DMS79 (cell line): ENCODE data around the gene EPC1.

Source experiments
- DNase-seq: peaks from one replicate; lab custom pipeline; 2025; lab: John Stamatoyannopoulos, UW

EPC1 gene

GRCh38 chr10:32337350-32337749 lies 9.6 kb downstream of the EPC1 start:
- no peak for DNase-seq

GRCh38 chr10:32333849-32334248 lies 13.1 kb downstream of the EPC1 start:
- no peak for DNase-seq

- no peak for DNase-seq
Measured at GRCh38 chr10:32332299-32332750, 14.6 kb downstream of the EPC1 start.

- no peak for DNase-seq
Measured at GRCh38 chr10:32331606-32332005, 15.4 kb downstream of the EPC1 start.

GRCh38 chr10:32330214-32330613 lies 16.7 kb downstream of the EPC1 start:
- no peak for DNase-seq

GRCh38 chr10:32329061-32329460 lies 17.9 kb downstream of the EPC1 start:
- no peak for DNase-seq

- no peak for DNase-seq
Measured at GRCh38 chr10:32328499-32328898, 18.5 kb downstream of the EPC1 start.

GRCh38 chr10:32327364-32327691 lies 19.6 kb downstream of the EPC1 start:
- DNase-seq = no peak

- DNase-seq = no peak
Measured at GRCh38 chr10:32326680-32327363, 20.1 kb downstream of the EPC1 start.

GRCh38 chr10:32326119-32326518 lies 20.8 kb downstream of the EPC1 start:
- DNase-seq = no peak

GRCh38 chr10:32323051-32323450 lies 23.9 kb downstream of the EPC1 start:
- DNase-seq = no peak

- DNase-seq = no peak
Measured at GRCh38 chr10:32321016-32321631, 25.8 kb downstream of the EPC1 start.

- DNase-seq = no peak
Measured at GRCh38 chr10:32318476-32318896, 28.5 kb downstream of the EPC1 start.

- DNase-seq = no peak
Measured at GRCh38 chr10:32317795-32318357, 29.1 kb downstream of the EPC1 start.

- no peak for DNase-seq
Measured at GRCh38 chr10:32315424-32315823, 31.5 kb downstream of the EPC1 start.

GRCh38 chr10:32314588-32314987 lies 32.4 kb downstream of the EPC1 start:
- no peak for DNase-seq

GRCh38 chr10:32308027-32308603 lies 38.8 kb downstream of the EPC1 start:
- no peak for DNase-seq

GRCh38 chr10:32307609-32308008 lies 39.3 kb downstream of the EPC1 start:
- DNase-seq = no peak

GRCh38 chr10:32299354-32299980 lies 47.5 kb downstream of the EPC1 start:
- DNase-seq = no peak

GRCh38 chr10:32298075-32298812 lies 48.7 kb downstream of the EPC1 start:
- no peak for DNase-seq

GRCh38 chr10:32295027-32295426 lies 51.9 kb downstream of the EPC1 start:
- no peak for DNase-seq

- no peak for DNase-seq
Measured at GRCh38 chr10:32293581-32293980, 53.4 kb downstream of the EPC1 start.
